Stimulated activated CD4-positive, alpha-beta T cell treated with anti-CD3 and anti-CD28 coated beads, Interleukin-1b, Interleukin-23, amount 100 ng/mL, for 24 hours (primary cell): ENCODE results near the gene OLFML3.
"Not testable (repeated sequence)": the region's sequence is repeated elsewhere in the genome, so short reads cannot be mapped to it uniquely, and the experiment has no call there.

ENCODE experiments used
- DNase-seq, 4 experiments: peaks; one replicate each; pipeline ENCODE4 v3.0.0-alpha.2; 2020; ENCODE audit warnings: low read depth in 4 of 4, low spot score in 1 of 4

Gene OLFML3

DNA sequence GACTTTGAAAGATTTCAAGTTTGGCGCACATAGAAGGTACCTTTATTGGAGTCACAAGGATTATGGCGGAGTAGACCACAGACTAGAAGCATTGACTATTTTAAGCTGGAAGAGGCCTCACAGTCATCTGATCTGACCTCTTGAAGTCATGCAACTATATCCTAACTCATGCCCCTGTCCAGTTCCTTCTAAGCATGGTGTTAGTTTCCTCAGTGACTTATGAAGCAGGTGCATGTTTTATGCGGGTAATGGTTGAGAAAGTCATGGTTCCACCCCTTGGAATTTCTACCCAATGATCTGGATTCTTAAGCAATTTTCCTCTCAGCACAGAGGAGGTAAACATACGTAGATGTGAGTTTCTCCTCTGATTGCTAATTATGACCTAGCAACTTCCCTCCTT lies 11.7 kb downstream of the OLFML3 start:
- DNase-seq: no peak

DNA sequence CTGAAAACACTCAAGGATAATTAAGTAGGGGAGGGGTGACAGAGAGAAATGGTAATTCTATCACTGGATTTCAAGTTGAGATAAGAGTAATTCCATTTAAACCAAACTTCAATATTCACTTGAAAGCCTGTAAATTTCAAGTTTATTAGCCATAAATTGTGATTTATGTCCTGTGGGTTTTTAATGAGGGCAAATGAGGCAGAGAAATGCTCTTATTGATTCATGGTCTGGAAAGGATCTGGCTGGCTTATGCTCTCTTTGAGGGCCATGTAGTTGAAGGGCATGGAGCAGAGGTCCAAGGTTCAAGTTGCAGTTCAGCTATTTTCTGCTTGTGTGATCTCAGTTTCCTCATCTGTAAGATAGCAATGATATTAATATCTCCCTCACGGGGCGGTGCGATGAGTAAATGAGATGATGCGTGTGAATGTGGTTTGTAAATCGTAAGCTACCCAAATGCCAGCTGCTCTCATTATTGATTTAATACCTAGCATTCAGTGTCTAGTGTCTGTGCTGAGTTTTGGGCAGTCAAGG lies 12.3 kb downstream of the OLFML3 start:
- DNase-seq: no peak

DNA sequence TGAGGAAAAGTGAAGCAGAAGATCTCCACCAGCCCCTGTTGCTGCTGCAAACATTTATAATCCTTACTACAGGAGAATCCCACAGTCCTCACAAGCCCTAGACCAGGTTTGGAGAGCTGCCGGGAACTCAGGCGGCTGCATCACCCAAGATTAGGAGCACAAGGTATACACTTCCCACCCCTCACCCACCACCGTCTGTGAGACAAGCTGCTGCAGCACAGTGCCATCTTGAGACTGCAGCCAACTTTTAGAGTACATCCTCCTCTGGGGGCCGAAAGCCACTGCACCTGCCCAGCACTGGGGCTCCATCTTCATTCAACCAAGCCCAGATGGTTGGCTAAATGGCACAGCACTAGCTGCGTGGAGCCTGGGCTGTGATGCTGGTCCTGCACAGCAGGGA lies 13.8 kb downstream of the OLFML3 start:
- DNase-seq: no peak

DNA sequence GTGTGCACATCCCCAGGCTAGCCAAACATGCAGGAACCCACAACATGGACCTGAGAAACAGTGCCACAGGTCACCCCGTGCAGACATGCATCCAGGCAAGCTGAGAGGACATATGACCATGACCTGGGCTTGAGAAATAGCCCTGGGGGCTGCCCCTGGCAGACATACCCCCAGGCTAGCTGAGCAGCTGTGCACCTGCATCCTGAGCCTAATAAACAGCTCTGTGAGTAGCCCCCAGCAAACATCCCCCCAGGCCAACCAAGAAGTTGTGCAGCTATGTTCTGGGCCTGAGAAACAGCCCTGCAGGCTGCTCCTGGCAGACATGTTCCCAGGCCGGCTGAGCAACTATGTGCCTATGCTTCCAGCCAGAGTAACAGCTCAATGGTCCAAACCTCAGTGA lies 14.5 kb downstream of the OLFML3 start:
- DNase-seq: no peak

DNA sequence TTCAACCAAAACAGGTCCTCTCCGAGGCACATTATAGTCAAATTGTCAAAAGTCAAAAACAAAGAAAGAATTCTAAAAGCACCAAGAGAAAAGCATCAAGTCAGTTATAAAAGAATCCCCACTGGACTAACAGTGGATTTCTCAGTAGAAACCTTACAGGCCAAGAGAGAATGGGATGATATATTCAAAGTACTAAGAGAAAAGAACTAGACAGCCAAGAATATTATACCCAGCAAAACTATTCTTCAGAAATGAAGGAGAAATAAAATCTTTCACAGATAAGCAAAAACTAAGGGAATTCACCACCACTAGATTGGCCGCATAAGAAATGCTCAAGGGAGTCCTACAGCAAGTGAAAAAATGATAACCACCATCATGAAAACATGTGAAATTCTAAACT lies 16.1 kb downstream of the OLFML3 start:
- DNase-seq: no peak

DNA sequence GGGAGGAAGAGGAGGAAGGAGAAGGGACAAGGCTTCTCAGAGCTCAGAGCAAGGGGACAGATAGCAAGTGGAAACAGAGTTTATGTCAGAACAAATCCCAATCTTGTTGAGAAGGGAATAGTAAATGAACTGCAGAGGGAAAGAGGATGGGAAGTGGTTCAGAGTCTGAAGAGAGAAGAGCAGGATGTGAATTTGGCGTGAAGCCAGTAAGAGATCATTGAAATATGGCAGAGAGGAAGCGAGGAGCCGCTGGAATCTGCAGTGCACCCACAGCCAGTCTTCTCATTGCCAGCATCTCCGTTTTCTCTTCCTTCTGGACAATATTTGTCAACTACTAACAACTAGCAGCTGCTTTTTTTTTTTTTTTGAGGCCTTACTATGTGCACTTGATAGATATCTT lies 19.1 kb downstream of the OLFML3 start:
- no peak for DNase-seq

DNA sequence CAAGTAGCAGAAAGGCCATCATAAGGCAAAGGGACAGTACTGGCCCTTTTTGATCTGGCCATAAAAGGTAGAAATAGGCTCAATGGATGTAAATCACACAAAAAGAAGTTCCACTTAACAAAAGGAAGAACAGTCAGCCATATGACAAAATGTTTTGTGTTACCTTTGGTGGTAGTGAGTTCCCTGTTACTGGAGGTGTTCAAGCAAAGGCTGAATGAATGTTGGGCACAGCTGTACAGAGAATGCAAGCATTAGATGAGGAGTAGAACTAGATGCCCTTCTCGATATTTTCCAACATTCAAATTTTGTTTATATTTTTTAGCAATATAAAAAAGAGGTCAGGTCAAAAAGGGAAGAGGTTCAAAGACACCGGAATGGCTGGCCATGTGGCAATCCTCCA lies 20.0 kb downstream of the OLFML3 start:
- DNase-seq: no peak

DNA sequence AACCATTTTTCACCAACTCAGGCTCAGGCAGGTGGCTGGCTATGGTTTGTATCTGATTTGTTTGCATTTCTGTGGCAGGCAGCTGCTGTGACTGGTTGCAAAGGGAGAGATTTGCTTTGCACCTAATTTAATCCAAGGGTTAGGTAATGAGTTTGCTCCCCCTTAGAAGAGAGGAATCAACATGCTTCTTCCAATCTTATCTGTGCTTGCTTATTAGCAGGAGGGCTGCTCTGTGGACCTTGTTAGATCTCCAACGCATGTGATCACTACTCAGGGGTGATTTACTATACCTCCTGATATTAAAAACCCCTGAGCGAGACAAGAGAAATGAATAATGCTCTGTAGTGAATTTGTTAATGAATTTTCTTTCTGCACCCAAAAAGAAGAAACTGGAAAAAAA lies 20.5 kb downstream of the OLFML3 start:
- DNase-seq: no peak

DNA sequence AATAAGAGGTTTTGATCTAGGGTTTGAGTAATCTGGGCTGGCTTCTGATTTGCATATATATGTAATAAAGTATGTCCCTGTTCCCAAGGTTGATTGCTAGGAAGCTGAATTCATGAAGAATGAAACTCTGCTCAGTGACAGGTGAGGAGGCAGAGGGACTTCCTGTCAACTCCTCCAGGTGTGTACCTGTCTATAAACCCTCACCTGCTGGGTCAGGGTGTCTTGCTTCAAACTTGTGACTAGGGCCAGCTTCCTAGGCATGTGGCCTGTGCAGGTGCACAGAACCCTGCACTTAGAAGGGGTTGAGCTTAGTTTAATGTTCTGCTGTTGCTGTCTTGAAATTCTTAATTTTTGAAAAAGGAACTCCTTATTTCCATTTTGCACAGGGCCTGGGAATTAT lies 21.1 kb downstream of the OLFML3 start:
- no peak for DNase-seq

DNA sequence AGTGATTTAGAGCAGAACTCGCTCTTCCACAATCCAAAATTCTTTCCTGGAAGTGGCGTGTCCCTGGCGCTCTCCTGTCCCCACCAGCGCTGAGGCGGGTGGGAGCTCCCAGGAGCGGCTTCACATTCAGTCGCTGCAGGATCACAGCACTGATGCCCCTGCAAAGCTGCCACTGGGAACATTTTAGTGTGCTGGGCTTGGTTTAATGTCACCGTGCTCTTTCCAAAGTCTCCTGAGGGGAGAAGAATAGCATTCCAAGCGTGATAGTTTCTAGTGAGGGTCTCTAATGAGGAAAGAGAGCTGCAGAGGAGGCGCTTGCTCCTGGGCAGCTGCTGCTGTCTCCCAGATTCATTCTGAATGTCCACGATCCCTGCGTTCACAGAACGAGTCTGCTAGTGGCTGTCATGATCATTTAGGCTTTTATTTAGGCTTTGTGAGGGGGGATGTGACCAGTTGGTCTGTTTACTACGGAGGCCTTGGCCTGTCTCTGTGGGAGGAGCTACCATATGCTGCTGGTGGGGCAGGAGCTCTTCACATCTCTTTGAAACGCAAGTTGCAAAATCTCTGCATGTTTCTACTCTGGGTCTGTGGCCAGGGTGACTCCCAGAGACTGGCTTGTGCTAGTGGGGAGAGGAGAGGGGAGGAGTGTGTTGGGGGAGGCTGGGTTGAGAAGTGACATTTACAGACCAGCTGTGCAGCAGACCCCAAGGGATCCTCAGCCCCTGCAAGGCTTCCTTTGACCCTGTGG lies 23.4 kb downstream of the OLFML3 start:
- no peak for DNase-seq

DNA sequence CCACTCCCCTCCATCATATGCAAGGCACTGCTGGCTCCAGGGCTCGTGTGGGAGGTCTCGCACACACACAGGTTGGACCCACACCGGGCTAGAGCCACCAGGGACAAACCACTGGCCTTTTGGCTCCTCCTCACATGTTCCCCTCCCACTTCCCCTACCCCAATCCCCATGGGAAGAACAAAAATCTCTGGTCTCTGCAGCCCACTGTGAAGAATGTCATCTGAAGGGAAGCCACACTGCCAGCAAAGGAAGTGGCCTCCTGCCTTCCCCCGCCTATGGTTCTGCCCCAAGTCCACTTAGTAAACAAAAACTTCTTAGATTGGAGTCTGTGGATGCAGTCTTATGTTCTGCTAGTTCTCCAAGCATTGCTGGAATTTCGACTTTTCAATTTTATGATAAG lies 24.2 kb downstream of the OLFML3 start:
- DNase-seq: no peak

DNA sequence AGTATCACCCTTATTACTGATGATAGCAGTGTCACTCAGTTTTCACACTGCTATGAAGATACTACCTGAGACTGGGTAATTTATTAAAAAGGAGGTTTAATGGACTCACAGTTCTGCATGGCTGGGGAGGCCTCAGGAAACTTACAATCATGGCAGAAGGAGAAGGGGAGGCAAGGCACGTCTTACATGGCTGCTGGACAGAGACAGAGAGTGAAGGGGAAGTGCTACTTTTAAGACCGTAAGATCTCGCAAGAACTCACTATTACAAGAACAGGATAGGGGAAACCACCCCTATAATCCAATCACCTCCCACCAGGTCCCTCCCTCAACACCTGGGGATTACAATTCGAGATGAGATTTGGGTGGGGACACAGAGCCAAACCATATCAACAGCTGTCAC lies 27.6 kb downstream of the OLFML3 start:
- DNase-seq: not testable (repeated sequence)

DNA sequence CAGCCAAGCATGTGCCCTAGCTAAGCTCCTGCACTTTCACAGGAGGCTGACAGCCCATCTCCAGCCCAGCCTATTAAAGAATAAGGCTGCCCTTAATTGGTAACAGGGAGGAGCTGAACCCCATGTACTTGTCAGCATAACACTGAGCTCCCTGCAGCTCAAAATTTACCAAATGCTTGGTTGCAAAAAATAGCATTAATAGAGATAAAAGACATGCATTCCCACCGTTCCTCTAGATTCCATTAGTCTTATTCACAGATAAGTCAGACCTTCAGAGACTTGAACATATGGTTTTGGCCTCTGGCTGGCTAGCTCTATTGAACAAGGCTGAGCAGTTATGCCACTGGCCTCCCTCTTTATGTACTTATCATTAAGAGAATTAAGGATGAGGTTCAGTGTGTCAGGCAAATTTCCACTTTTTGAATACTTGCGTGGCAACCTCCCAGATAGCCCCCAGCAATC lies 29.2 kb downstream of the OLFML3 start:
- no peak for DNase-seq

DNA sequence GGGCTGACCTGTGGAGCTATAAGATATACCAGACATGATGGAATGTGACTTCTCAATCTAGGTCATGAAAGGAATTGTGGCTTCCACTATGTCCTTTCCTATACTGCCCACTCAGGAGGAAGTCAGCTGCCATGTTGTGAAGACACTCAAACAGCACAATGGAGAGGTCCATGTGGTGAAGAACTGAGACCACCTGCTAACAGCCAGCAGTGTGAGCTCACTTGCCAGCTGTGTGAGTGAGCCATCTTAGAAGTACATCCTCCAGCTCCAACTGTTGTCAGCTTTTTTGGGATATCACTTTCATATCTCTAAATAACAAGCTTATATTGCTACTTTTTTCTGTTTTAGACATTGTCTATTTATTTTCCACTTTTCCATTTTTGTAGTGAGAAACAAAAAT lies 29.7 kb downstream of the OLFML3 start:
- no peak for DNase-seq

DNA sequence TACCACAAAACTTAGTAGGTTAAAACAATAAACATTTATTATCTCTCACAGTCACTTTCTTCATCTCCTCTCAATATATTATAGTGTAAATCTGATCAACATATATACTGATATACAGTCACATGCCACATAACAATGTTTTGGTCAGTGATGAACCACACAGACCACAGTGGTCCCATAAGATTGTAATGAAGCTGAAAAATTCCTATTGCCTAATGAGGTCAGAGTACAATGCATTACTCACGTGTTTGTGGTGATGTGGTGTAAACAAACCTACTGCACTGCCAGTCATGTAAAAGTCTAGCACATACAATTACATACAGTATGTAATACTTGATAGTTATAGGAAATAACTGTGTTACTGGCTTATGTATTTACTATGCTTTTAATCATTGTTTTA lies 30.1 kb downstream of the OLFML3 start:
- DNase-seq: no peak

DNA sequence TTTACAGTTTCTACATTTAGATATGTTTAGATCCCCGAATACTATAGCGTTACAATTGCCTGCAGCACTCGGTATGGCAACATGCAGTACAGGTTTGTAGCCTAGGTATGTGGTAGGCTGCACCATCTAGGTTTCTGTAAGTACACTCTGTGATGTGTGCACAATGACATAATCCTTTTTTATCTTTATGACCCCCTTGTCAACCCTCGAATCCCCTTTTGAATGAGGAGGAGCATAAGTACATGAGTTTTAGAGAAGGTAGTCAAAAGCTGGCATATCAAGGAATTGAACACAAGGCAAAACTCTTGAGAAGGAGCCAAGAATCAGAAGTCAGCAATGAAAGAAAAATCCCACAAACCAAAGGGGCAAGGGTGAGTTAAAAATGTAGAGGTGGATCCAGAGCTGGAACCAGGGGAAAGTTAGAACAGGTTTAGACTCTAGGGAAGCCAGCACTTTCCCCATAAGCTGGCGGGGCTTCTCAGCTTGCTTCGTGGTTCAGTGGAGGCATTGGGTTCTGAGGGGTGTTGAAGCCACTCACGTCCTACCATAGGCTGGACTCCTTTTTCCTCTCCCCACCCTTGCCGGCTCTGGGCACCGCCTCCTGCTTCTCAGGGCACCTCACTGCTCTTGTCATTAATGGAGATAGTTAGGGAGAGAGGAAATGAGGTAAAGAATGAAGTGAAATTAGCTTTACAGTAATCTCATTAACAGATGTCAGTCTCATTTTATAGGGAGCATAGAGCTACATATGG lies 31.3 kb downstream of the OLFML3 start:
- DNase-seq: no peak

DNA sequence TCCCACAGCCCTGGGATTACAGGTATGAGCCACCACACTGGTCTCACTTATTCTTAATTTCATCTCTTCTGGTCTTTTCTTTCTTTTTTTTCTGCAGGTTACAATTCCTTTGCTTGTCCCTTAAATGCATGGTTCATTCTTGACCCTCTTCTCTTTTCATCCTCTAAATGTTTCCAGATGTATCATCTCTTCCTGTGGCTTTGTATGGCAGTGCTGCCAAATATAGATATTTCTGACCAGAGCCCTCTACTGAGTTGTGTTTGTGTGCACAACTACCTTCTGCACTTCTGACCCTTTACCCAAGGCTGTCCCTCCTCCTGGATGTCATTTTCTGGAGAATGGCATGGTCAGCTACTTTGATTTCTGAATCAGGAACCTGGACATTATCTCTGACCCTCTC lies 32.5 kb downstream of the OLFML3 start:
- no peak for DNase-seq

DNA sequence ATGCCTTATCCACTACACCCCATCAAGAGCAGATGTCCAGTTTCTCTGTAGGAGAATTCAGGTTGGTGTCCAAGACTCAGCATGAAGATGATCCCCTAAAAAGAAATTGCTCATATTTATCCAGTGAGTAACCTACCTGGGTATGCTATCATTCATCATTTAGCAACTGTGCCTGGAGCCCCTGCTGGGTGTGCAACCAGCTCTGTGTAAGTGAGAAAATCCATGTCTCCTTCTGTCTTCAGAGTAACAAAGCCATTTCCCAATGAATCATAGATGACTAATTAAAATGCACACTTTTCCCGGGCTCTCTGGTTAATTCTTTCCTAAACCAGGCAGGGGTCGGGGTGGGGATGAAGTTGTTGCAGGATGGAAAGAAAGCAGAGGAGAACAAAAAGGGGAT lies 35.8 kb downstream of the OLFML3 start:
- no peak for DNase-seq

DNA sequence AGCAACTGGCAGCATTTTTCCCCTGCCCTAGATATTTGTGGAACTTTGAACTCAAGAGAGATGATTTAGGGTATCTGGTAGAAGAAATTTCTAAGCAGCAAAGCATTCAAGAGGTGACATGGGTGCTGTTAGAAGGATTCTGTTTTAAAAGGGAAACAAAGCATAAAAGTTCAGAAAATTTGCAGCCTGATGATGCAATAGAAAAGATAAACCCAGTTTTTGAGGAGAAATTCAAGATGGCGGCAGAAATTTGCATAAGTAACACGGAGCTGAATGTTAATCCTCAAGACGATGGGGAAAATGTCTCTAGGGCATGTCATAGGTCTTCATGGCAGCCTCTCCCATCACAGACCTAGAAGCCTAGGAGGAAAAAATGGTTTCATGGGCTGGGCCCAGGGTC lies 40.5 kb downstream of the OLFML3 start:
- not testable (repeated sequence) for DNase-seq

DNA sequence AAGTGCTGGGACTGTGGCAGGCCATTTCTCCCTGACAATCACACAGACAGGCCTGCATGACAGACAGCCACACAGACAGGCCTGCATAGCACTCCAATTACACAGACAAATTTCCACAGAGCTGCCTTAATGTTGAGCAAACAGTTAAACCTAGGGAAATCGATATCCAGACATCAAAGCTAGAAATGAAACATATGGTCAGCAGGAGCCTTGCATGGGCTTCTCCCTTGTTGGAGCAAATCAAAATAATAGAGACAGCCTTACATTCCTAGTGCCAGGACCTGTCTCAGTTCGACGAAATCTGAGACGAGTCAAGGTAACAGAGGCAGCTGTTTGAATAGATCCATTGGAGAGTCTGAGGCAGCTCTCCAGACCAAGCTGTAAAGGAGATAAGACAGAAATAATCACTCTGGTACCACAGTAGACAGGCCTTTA lies 42.4 kb downstream of the OLFML3 start:
- no peak for DNase-seq

DNA sequence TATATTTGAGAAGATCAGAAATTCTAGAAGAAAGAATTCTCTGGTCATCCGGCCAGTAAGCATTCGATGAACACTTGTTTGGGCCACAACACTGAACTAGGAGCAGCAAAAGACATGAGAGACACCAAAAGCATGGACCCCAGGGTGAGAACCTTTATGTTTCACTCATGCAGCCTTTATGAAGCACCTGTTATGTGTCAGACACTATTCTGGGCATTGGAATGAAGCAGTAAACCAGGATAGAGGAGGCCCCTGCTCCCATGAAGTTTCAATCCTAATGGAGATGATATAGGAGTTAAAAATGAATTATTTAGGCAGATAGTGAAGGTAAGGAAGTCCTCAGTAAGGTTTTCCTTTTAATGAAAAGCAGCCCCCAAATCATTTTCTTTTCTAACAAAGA lies 43.6 kb downstream of the OLFML3 start:
- DNase-seq: no peak

DNA sequence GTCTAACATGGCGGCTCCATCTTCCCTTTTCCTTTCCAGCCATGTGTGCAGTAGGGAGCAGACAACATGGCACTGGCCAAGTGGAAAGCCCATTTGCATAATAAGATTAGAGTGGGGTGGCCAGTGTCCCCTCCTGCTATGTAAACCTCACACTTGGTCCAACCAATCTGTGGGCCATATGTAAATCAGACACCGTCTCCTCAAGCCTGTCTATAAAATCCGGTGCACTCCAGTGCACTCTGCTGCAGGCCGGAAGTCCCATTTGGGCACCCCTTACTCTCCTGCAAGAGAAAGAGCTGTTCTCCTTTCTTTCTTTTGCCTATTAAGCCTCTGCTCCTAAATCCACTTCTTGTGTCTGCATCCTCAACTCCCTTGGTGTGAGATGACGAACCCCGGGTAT lies 44.1 kb downstream of the OLFML3 start:
- DNase-seq: no peak
